ENCODE measurements around the gene ZBTB20. TPM values are rescaled to one million over a fixed set of nuclear protein-coding genes. Genes with fewer than 3 reads are reported as not detected.

Gene ZBTB20
- total and polyA plus RNA-seq, 10 of the 15 experiments (the other 5 are each of a cell fraction or from before 2014, with no cell fraction given): 0.20 to 5.5 (median 2.2) TPM

GRCh38 chr3:114380233-114380651 lies 766.8 kb downstream of the ZBTB20 start:
- Histone ChIP-seq H3K36me3 (ENCODE audit: control insufficient read depth in 2 of 2, insufficient read depth in 2 of 2, low read length in 1 of 2) (peaks cover 0 to 12% of the 10 kb centered on the region in 2 experiments; a peak in 2 of 4 replicates), H3K27me3 (replicated peaks in 1 of 2; ENCODE audit: control insufficient read depth in 2 of 2, insufficient read depth in 2 of 2, low read length in 1 of 2) (no peaks in the 10 kb centered on the region), H3K27ac (ENCODE audit: control insufficient read depth, insufficient read depth) (no peak overlapping the region), H3K9me3 (replicated peaks; ENCODE audit: control insufficient read depth, insufficient read depth, low read length) (no peaks in the 10 kb centered on the region), H3K4me1 (ENCODE audit: control insufficient read depth, insufficient read depth, low read length) (0 out of 2 replicates have a peak, but pooled peaks cover 3% of the 10 kb centered on the region), H3K4me3 (no peak overlapping the region), H4K20me1 (ENCODE audit: control insufficient read depth, insufficient read depth) (no peaks in the 10 kb centered on the region), H3K9ac (ENCODE audit: control insufficient read depth, insufficient read depth, low read length) (no peak overlapping the region), H3K4me2 (ENCODE audit: control insufficient read depth, insufficient read depth) (no peak overlapping the region), H2AFZ (ENCODE audit: control insufficient read depth, low read depth, low read length) (no peak overlapping the region), H3K79me2 (ENCODE audit: control insufficient read depth, insufficient read depth, low read length) (no peaks in the 10 kb centered on the region)
- POLR2A ChIA-PET: no interaction called here
- SMC1A ChIA-PET (ENCODE audit: uncharacterized antibody, unreplicated experiment): interaction anchor here (0.7 to 7.1 kb wide), 9 partner anchors 14 to 227 kb away, joined by 3 to 75 read pairs (median 3); no protein-coding TSS in a partner anchor
- WGBS (ENCODE audit: insufficient coverage, insufficient replicate concordance, low lambda C conversion rate, missing lambda C conversion rate): 96% methylated on average over 4 of the region's 4 CpGs
- FAIRE-seq (no peak), ATAC-seq (no peak), DNase-seq (ENCODE audit: low read depth, low spot score) (no peak)
- no TSS peak for BruUV-seq (replicated peaks)
- in situ Hi-C loops (cut with MboI) (no loop called here), intact Hi-C loops (cut with micrococcal nuclease; ENCODE audit: unreplicated experiment) (loop anchor here (5.0 to 10.0 kb wide), 5 partner anchors 145 to 712 kb away; no protein-coding TSS in a partner anchor)
- CTCF ChIA-PET: interaction anchor here (1.0 to 9.6 kb wide), 4 partner anchors 36 to 167 kb away, joined by 3 to 223 read pairs (median 26); no protein-coding TSS in a partner anchor
- RAD21 ChIA-PET (ENCODE audit: unreplicated experiment): interaction anchor here (0.6 to 3.9 kb wide), 4 partner anchors 29 to 89 kb away, joined by 3 to 15 read pairs (median 4); no protein-coding TSS in a partner anchor
- TF ChIP-seq, protein P1, sequence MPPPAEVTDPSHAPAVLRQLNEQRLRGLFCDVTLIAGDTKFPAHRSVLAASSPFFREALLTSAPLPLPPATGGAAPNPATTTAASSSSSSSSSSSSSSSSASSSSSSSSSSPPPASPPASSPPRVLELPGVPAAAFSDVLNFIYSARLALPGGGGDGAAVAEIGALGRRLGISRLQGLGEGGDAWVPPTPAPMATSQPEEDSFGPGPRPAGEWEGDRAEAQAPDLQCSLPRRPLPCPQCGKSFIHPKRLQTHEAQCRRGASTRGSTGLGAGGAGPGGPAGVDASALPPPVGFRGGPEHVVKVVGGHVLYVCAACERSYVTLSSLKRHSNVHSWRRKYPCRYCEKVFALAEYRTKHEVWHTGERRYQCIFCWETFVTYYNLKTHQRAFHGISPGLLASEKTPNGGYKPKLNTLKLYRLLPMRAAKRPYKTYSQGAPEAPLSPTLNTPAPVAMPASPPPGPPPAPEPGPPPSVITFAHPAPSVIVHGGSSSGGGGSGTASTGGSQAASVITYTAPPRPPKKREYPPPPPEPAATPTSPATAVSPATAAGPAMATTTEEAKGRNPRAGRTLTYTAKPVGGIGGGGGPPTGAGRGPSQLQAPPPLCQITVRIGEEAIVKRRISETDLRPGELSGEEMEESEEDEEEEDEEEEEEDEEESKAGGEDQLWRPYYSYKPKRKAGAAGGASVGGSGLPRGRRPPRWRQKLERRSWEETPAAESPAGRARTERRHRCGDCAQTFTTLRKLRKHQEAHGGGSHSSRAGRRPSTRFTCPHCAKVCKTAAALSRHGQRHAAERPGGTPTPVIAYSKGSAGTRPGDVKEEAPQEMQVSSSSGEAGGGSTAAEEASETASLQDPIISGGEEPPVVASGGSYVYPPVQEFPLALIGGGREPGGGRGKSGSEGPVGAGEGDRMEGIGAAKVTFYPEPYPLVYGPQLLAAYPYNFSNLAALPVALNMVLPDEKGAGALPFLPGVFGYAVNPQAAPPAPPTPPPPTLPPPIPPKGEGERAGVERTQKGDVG (CRISPR knock-in tag; IDR thresholded peaks at IDR 0.05): no peak
- TF ChIP-seq ZNF687 (IDR thresholded peaks at IDR 0.05) (no peak), KAT2A (conservative IDR thresholded peaks at IDR 0.05; ENCODE audit: control insufficient read depth, low read depth, low read length) (no peak), SMARCA5 (IDR thresholded peaks at IDR 0.05) (no peak), ATF2 (IDR thresholded peaks at IDR 0.05; ENCODE audit: low read length) (no peak), IKZF1 (conservative IDR thresholded peaks at IDR 0.05) (no peak), CBFB (IDR thresholded peaks at IDR 0.05; ENCODE audit: low read depth) (no peak)
- TF ChIP-seq, protein P2, sequence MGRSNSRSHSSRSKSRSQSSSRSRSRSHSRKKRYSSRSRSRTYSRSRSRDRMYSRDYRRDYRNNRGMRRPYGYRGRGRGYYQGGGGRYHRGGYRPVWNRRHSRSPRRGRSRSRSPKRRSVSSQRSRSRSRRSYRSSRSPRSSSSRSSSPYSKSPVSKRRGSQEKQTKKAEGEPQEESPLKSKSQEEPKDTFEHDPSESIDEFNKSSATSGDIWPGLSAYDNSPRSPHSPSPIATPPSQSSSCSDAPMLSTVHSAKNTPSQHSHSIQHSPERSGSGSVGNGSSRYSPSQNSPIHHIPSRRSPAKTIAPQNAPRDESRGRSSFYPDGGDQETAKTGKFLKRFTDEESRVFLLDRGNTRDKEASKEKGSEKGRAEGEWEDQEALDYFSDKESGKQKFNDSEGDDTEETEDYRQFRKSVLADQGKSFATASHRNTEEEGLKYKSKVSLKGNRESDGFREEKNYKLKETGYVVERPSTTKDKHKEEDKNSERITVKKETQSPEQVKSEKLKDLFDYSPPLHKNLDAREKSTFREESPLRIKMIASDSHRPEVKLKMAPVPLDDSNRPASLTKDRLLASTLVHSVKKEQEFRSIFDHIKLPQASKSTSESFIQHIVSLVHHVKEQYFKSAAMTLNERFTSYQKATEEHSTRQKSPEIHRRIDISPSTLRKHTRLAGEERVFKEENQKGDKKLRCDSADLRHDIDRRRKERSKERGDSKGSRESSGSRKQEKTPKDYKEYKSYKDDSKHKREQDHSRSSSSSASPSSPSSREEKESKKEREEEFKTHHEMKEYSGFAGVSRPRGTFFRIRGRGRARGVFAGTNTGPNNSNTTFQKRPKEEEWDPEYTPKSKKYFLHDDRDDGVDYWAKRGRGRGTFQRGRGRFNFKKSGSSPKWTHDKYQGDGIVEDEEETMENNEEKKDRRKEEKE (IDR thresholded peaks at IDR 0.05): no peak
